Testis (tissue), 2 donors: ENCODE results near the gene SLC37A1.

Experiments used
- CTCF ChIP-seq, 3 experiments: fragments of 450-650 bp in 2 of 3; fragments of 200-600 bp in 1 of 3; sonication (generic) in 1 of 3; IDR thresholded peaks; one replicate each; pipeline ENCODE4 v1.5.1; 2016 to 2019; ENCODE audit warnings: antibody characterized with exemption in 3 of 3, mild to moderate bottlenecking in 2 of 3, moderate library complexity in 1 of 3
- POLR2A ChIP-seq: fragments of 450-650 bp; IDR thresholded peaks from one replicate; pipeline ENCODE4 v1.6.1; 2017; ENCODE audit warnings: antibody characterized with exemption, mild to moderate bottlenecking, moderate library complexity

DNA sequence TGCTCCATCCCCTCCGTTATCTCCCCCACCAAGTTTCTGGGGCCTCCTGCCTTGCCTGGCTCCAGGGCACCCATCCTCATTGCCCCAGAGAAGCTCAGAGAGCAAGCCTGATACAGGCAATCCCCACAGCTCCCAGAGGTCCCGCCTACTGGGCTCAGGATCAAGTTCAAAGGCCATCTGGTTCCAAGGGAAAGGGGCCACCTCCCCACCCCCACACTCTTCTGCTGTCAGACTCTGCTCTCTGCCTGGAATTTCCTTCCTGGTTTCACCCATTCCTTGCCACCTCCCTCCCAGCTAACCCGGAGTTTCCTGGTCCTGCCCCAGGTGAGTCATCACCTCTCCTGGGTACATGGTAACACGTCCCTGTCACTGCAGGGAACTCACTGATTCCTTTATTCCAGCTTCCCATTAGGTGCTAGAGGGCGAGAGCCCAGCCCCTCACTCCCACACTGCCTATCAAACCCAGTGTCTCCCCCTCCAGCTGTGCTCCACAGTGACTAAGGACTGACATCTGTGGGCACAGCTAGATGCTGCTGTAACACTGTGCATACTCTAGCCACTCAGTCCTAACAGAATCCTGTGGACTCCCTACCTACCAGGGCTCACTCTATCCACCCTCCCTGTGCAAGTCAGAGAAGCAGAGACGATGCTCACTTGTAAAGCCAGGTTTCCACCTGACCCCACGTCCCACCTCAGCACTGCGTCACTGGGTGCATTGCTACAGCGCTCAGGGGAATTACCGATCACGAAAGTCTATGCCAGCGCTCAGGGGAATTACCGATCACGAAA, 39.4 kb upstream of the SLC37A1 start:
- TF ChIP-seq CTCF (IDR thresholded peaks at IDR 0.05) (no peak), POLR2A (no peak)
